GM18909 (cell line): ENCODE data around the gene NRN1L.
"Not testable (repeated sequence)": the region's sequence is repeated elsewhere in the genome, so short reads cannot be mapped to it uniquely, and the experiment has no call there.

Experiments used
- ATAC-seq: cut with Tn5 transposase; IDR thresholded peaks from one replicate; pipeline ENCODE4 v1.9.1; 2021; ENCODE audit warnings: mild to moderate bottlenecking; ENCODE audit not compliant: unreplicated experiment, poor library complexity

Gene NRN1L

DNA sequence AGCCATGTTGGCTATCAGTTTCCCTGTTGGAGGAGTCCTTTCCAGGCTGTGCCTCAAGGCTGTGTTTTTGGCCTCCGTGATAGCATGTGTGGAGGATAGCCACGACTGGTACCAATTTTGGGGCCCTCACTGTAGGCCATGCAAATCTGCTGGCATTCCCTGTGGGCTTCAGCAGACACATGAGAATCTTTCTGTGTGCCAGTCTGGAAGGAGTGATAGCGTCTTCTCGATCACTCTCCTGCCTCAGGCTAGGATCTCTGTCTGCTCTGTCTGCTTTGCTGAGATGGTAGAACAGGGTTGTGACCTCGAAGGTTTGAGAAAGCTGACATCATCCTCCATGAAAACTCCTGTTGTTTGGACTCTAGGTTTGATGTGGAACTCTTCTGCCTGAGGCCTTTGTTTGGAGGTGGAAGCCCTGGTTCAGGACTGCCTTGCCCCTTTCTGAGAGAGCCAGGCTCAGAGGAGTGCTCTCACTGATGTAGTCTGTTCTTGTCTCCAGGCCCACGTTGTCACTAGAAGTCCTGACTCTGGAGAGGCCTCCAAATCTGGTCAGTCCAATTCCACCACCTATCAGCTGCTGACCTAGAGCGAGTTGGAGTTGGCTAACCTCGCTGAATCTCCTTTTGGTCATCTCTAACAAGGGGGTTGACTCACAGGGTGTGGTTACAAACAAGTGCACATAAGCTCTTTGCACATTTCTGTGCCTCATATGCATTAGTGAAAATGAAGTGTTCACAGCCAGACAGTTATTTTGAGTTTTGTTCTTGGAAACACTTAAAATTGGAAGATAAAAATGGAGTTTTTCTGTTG is 23.9 kb upstream of the NRN1L start:
- no peak for ATAC-seq

DNA sequence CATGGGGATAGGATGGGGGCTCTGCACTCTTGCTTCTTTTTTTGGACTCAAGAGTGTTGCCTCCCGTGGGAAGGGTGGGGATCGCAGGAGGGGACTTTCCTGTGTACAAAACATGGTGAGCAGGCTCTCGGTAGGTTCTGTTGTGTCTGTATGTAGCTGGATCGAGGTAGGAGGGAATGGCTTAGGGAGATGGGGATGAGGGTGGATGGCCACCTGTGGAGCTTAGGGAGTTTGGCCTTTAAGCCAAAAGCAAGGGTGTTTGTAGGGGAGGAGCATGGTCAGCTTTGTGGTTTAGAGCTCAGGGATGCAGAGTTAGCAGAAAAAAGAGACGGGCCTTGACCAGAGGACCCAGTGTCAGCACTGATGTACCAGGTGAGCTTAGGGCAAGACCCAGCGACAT is 22.8 kb upstream of the NRN1L start:
- ATAC-seq = no peak

DNA sequence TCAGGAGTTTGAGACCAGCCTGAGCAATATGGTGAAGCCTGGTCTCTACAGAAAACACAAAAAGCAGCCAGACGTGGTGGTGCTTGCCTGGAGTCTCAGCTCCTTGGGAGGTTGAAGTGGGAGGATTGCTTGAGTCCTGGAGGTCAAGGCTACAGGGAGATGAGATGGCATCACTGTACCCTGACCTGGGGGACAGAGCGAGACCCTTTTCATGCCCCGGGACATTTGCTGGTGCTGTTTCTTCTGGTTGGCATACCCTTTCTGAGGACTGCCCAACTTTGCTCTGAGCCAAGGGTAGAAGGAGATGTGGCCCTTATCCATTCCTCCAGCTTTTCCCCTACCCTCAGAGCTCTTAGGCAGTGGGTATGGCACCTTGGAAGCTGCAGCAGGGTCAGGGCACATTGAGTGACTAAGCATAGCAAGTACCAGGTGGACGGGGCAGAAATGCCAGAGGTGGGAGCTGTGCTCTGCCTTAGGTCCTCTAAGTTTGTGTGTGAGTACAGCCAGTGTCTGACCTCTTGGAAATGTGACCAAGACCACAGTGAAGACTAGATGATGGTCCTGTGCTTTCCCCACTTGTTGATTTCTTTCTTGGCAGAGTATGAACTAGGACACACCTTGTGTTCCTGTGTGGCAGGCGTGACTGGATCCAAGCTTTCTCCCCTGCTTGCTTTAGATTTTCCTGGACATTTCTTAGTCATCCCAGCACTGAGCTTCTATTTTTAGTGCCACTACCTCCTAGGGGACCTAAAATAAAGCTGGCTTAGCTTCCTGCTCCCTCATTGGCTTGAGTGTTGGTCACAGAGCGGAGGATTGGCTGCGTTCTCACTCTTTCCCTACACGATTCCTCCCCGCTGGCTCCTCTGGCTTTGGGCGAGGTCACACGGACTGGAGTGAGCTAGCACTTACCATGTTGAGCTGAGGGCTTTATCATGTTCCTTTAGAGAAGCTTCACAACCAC is 21.8 kb upstream of the NRN1L start:
- no peak for ATAC-seq

- ATAC-seq = not testable (repeated sequence)
Observed at GRCh38 chr16:67864044-67864443, 20.6 kb upstream of the NRN1L start.

DNA sequence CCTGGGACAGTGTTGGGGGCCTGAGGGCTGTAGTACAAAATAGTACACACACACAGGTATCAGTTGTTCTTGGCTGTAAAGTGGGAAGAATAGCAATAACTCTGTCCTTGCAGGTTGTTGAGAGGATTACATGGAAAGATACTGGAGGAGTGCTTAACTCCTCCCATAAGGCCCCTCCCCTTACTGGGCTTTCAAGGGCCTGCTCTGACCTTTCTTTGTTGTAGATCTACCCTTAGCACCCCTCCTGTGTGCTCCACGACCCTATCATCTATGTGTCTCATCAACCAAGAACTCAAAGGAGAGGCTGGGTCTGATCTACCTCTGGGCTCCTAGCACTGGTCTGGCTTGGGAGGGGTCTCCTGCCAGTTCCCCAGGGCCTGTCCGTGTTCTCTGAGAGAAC is 20.1 kb upstream of the NRN1L start:
- no peak for ATAC-seq

GRCh38 chr16:67865318-67865717 is 19.4 kb upstream of the NRN1L start:
- ATAC-seq = no peak

- ATAC-seq = no peak
Observed at GRCh38 chr16:67868290-67868689, 16.4 kb upstream of the NRN1L start.

DNA sequence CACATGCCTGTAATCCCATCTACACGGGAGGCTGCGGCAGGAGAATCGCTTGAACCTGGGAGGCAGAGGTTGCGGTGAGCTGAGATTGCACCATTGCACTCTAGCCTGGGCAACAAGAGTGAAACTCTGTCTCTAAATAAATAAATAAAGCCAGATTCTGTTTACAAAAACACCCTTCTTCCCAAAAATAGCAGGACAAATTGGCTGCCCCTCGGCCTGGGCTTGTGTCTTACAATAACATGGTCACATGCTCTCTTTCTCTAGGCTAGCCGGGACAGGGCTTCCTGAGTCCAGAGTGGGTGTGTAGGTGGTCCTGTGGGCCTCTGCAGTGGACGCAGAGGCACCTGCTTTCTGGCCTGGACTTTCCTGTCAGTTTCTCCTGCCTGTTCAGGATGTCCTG is 15.0 kb upstream of the NRN1L start:
- no peak for ATAC-seq

DNA sequence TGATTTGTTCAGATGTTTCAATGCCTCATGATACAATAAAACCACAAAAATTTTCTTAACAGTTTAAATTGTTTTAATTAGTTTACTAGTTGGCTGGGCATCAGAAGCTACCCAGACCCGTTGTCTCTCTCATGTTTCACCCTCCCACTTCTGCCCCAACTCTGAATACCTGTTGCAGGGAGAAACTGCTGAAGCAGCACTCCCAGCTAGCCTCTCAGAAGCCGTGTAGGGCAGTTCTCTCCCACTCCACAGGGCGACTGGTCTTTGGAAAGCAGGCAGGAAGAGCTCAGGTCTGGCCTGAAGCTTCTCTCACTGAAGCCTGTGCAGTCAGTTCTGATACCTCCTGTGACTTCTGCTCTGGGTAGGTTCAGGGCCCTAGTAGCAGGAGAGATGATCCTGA is 13.4 kb upstream of the NRN1L start:
- ATAC-seq = no peak

DNA sequence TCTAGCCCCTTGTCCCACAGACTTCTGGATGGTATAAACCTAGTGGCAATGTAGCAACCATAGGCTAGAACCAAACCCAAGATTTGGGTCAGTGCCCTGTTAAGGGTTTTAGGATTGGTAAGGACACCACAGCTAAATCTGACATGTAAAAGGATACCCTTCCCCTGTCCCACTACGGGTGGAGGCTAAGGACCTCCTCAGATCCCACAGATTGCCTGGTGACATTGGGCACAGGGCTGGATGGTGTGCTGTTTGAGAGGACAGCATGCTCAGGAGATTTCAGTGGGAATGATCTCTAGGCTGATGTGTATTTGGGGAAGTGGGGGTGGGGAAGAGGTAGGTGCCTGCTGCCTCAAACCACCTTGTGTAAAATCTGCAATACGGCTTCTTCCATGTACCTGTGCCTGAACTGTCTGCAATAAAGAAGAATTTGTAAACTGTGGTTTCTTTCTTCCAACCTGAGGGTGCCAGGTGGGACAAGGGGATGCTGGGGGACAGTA is 12.5 kb upstream of the NRN1L start:
- no peak for ATAC-seq

- ATAC-seq = peak; percentile 81
Observed at GRCh38 chr16:67872631-67873434, 11.9 kb upstream of the NRN1L start, which contains the start of gene EDC4. EDC4 (plus strand) TSS chr16:67873052; CDS start chr16:67873262, 210 bp downstream.

GRCh38 chr16:67873435-67874370 is 11.0 kb upstream of the NRN1L start:
- peak; percentile 15 for ATAC-seq

DNA sequence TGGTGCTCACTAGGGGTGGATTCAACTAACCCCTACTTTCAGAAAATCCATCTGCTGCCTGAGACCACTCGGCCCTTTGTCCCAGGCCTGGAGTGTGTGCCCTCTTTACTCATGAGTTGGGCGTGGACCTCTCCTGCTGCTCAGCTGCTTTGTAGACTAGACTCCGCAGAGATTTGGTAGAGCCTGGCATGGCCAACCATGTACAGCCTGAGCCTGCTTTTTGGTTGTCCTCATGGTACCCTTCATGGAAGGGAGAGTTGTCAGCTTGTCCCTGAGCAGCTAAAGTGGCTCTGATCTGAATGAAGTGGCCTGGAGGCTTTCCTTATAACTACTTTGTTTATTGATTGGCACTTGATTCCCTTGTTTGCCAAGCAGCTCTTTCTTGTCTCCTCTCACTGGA is 10.3 kb upstream of the NRN1L start:
- no peak for ATAC-seq

DNA sequence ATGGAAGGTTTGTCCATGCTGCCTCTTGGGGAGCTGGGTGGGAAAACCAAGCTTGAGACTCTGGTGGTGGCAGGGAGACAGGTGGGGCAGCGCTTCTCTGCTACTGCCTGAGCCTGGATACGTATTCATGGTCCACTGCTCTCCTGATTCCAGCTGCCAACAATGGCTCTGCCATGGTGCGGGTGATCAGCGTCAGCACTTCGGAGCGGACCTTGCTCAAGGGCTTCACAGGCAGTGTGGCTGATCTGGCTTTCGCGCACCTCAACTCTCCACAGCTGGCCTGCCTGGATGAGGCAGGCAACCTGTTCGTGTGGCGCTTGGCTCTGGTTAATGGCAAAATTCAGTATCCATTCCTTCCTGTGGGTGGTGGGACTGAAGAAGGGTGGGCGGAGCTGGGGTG is 7.6 kb upstream of the NRN1L start:
- ATAC-seq = no peak

DNA sequence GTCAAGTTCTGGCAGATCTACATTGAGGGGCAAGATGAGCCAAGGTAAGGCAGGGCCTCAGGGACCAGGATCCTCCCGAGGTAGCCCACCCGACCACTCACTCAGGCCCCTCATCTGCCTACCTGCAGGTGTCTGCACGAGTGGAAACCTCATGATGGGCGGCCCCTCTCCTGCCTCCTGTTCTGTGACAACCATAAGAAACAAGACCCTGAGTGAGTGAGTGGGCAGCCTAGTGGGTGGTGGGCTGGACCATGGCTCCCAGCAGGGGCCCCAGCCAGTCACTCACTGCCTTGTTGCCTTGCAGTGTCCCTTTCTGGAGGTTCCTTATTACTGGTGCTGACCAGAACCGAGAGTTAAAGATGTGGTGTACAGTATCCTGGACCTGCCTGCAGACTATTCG is 6.5 kb upstream of the NRN1L start:
- no peak for ATAC-seq

DNA sequence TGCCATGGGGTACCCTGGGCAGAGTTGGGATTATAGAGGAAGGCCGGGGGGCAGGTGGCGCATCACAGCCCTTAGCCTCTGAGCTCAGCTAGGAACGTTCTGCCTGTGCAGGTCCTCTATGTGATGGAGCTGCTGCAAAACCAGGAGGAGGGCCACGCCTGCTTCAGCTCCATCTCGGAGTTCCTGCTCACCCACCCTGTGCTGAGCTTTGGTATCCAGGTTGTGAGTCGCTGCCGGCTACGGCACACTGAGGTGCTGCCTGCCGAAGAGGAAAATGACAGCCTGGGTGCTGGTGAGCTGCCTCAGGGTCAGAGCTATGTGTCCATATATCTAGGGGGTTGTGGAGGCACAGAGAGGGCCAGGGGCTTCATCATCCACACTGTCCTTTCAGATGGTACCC is 5.8 kb upstream of the NRN1L start:
- no peak for ATAC-seq

DNA sequence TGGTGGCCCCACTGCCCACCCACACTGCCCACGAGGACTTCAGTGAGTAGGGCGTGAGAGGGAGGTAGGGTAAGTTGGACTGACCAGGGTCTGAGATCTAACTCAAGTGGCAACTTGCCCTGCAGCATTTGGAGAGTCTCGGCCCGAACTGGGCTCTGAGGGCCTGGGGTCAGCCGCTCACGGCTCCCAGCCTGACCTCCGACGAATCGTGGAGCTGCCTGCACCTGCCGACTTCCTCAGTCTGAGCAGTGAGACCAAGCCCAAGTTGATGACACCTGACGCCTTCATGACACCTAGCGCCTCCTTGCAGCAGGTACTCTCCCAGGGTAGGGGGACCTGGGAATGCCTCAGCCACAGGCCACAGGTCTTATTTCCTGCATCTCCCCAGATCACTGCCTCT is 5.2 kb upstream of the NRN1L start:
- ATAC-seq = no peak

DNA sequence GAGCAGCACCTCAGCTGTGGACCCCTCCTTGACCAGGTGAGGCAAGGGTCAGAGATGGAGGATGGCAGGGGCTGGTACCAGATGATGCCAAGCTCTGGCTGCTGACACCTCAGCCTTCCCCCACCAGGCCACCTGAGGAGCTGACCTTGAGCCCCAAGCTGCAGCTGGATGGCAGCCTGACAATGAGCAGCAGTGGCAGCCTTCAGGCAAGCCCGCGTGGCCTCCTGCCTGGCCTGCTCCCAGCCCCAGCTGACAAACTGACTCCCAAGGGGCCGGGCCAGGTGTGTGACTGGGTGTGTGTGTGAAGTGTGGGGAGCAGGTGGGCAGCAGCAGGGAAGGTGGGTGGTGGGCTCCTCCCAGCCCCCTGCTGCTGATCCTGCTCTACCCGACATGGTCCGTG is 4.7 kb upstream of the NRN1L start:
- ATAC-seq = no peak

DNA sequence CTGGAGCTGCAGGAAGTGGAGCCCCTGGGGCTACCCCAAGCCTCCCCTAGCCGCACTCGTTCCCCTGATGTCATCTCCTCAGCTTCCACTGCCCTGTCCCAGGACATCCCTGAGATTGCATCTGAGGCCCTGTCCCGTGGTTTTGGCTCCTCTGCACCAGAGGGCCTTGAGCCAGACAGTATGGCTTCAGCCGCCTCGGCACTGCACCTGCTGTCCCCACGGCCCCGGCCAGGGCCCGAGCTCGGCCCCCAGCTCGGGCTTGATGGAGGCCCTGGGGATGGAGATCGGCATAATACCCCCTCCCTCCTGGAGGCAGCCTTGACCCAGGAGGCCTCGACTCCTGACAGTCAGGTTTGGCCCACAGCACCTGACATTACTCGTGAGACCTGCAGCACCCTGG is 4.1 kb upstream of the NRN1L start:
- no peak for ATAC-seq
